Stomach (tissue), 4 donors: Measurements from ENCODE around the gene F2R.

Experiments
- CTCF ChIP-seq, 7 experiments: fragments of 450-650 bp in 4 of 7; fragments of 200-600 bp in 3 of 7; sonication (generic) in 3 of 7; IDR thresholded peaks; one replicate each; pipeline ENCODE4 v1.5.1; 2016 to 2019; ENCODE audit warnings: antibody characterized with exemption in 7 of 7, control low read depth in 2 of 7, mild to moderate bottlenecking in 1 of 7
- EP300 ChIP-seq: sonication (generic); formaldehyde crosslinking; IDR thresholded peaks from one replicate; pipeline ENCODE4 v1.6.1; 2017; ENCODE audit warnings: antibody characterized with exemption

- TF ChIP-seq EP300 (no peak), CTCF (IDR thresholded peaks at IDR 0.05) (no peak)
These were observed 35.4 kb downstream of the F2R start for GRCh38 chr5:76751291-76751690.
